Cardiac septum (tissue), 1 donor: ENCODE measurements around the gene PSMB2. TPM values are rescaled to one million over a fixed set of nuclear protein-coding genes. Genes with fewer than 3 reads are reported as not detected.
"Not testable (repeated sequence)": the region's sequence is repeated elsewhere in the genome, so short reads cannot be mapped to it uniquely, and the experiment has no call there.

Source experiments
- DNase-seq: peaks from one replicate; pipeline ENCODE4 v3.0.0-alpha.2; 2020; ENCODE audit warnings: low spot score
- intact Hi-C: fragments of 100-400 bp; cut with DNase I; formaldehyde crosslinking; loops from one replicate; pipeline ENCODE4 v1.14.0; 2022
- total RNA-seq: library from RNA; stranded (reverse); fragmentation: NEBNext Ultra II Directional; extraction: Animal tissue kit (Norgen Biotek cat#: 25700); gene quantifications from one replicate; pipeline ENCODE4 v1.2.1, GENCODE V29; 2021
- donor health status: DM: no; HTN: no; CAD: no.

PSMB2 gene
- total RNA-seq, 1 donor from 2014 or later, result 35.6 TPM

- intact Hi-C loops, result no loop called here
- DNase-seq, result no peak
Measured at GRCh38 chr1:35599411-35599810, 41.9 kb downstream of the PSMB2 start.

GRCh38 chr1:35598895-35599294 is 42.4 kb downstream of the PSMB2 start:
- DNase-seq, result no peak
- intact Hi-C loops, result no loop called here

- intact Hi-C loops, result no loop called here
- no peak for DNase-seq
Measured at GRCh38 chr1:35597870-35598269, 43.5 kb downstream of the PSMB2 start.

GRCh38 chr1:35595684-35596083 is 45.6 kb downstream of the PSMB2 start:
- intact Hi-C loops, result no loop called here
- peak; percentile 14 for DNase-seq

GRCh38 chr1:35594005-35594760 is 47.1 kb downstream of the PSMB2 start:
- intact Hi-C loops, result no loop called here
- peak; percentile 39 for DNase-seq

GRCh38 chr1:35592991-35593769 is 48.1 kb downstream of the PSMB2 start:
- intact Hi-C loops, result no loop called here
- peak; percentile 51 for DNase-seq

- intact Hi-C loops, result no loop called here
- peak; percentile 58 for DNase-seq
Measured at GRCh38 chr1:35591211-35591610, 50.1 kb downstream of the PSMB2 start.

- DNase-seq, result peak; percentile 55
- intact Hi-C loops, result no loop called here
Measured at GRCh38 chr1:35590476-35591040, 50.8 kb downstream of the PSMB2 start.

GRCh38 chr1:35589516-35590427 is 51.6 kb downstream of the PSMB2 start:
- intact Hi-C loops, result no loop called here
- DNase-seq, result peak; percentile 69

- intact Hi-C loops, result no loop called here
- peak; percentile 74 for DNase-seq
Measured at GRCh38 chr1:35588197-35588910, 53.0 kb downstream of the PSMB2 start.

GRCh38 chr1:35587736-35588135 is 53.6 kb downstream of the PSMB2 start:
- DNase-seq, result peak; percentile 26
- intact Hi-C loops, result no loop called here

GRCh38 chr1:35586808-35587207 is 54.5 kb downstream of the PSMB2 start:
- peak; percentile 62 for DNase-seq
- intact Hi-C loops, result no loop called here

- peak; percentile 5 for DNase-seq
- intact Hi-C loops, result not testable (repeated sequence)
Measured at GRCh38 chr1:35585805-35586204, 55.5 kb downstream of the PSMB2 start.

GRCh38 chr1:35585281-35585680 is 56.0 kb downstream of the PSMB2 start:
- intact Hi-C loops, result no loop called here
- DNase-seq, result peak; percentile 22

- intact Hi-C loops, DNase-seq: not testable (repeated sequence)
Measured at GRCh38 chr1:35581621-35582020, 59.7 kb downstream of the PSMB2 start.

- intact Hi-C loops, result no loop called here
- DNase-seq, result no peak
Measured at GRCh38 chr1:35580949-35581388, 60.4 kb downstream of the PSMB2 start.

- intact Hi-C loops, result no loop called here
- peak; percentile 80 for DNase-seq
Measured at GRCh38 chr1:35577071-35577998, 64.0 kb downstream of the PSMB2 start.

- intact Hi-C loops, DNase-seq: not testable (repeated sequence)
Measured at GRCh38 chr1:35576766-35577070, 64.6 kb downstream of the PSMB2 start.
